NT2/D1 (cell line): ENCODE results near the gene ST8SIA5.

Experiments used
- DNase-seq: peaks from one replicate; pipeline ENCODE4 v3.0.0-alpha.2; 2011; ENCODE audit warnings: low read depth, low spot score
- H3K27me3 ChIP-seq: 2 replicates; pipeline ENCODE4 v1.6.0; 2011; ENCODE audit warnings: mild to moderate bottlenecking; ENCODE audit not compliant: insufficient read length, insufficient read depth
- H3K36me3 ChIP-seq: 2 replicates; pipeline ENCODE4 v1.6.1; 2011; ENCODE audit warnings: mild to moderate bottlenecking, low read length, mixed read lengths; ENCODE audit not compliant: insufficient read depth, insufficient read length
- H3K4me1 ChIP-seq: 2 replicates; pipeline ENCODE4 v1.5.1; 2011; ENCODE audit not compliant: insufficient read depth, insufficient read length
- H3K4me3 ChIP-seq: 2 replicates; pipeline ENCODE4 v1.5.1; 2011; ENCODE audit warnings: low read depth; ENCODE audit not compliant: insufficient read length
- H3K9ac ChIP-seq: 2 replicates; pipeline ENCODE4 v1.6.0; 2011; ENCODE audit warnings: low read depth; ENCODE audit not compliant: insufficient read length
- H3K9me3 ChIP-seq: 2 replicates; pipeline ENCODE4 v1.5.1; 2011; ENCODE audit warnings: mild to moderate bottlenecking, low read length; ENCODE audit not compliant: insufficient read depth
- SUZ12 ChIP-seq: IDR thresholded peaks from 2 replicates; pipeline ENCODE4 v1.6.1; 2011; ENCODE audit not compliant: insufficient read length, insufficient read depth; ENCODE audit errors: extremely low read depth
- YY1 ChIP-seq: IDR thresholded peaks from 2 replicates; pipeline ENCODE4 v1.6.1; 2011; ENCODE audit not compliant: insufficient read length, insufficient read depth
- ZNF274 ChIP-seq: IDR thresholded peaks from 2 replicates; pipeline ENCODE4 v1.6.1; 2011; ENCODE audit warnings: mild to moderate bottlenecking, low read depth, low read length

The ST8SIA5 gene

DNA sequence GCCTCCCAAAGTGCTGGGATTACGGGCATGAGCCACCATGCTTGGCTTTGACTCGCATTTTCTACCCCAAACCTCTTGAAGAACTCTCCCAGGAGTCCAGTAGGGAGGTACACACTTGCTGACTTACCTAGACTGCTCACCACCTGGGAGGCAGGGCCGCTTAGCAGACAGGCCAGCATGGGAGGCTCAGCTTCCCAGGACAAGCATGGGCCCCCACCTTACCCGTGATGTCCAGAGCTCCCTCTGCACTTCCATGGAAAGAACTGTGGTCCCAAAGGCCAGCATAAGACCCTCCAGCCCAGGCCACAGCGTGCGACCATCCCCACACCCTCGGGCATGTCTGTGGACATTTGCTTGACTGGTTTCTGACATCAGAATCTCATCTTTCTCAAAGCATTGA lies 36.8 kb downstream of the ST8SIA5 start:
- H3K9me3 ChIP-seq = no peaks in the 10 kb centered on the region
- no peaks in the 10 kb centered on the region for H3K27me3 ChIP-seq
- DNase-seq = no peak
- no peak overlapping the region for H3K4me3 ChIP-seq
- no peak for TF ChIP-seq SUZ12
- TF ChIP-seq ZNF274 = no peak
- no peak for TF ChIP-seq YY1
- peaks cover 4% of the 10 kb centered on the region for H3K4me1 ChIP-seq
- H3K36me3 ChIP-seq = no peaks in the 10 kb centered on the region
- H3K9ac ChIP-seq = no peak overlapping the region

- no peaks in the 10 kb centered on the region for H3K27me3 ChIP-seq
- H3K4me3 ChIP-seq = no peak overlapping the region
- peaks cover 4% of the 10 kb centered on the region for H3K4me1 ChIP-seq
- no peak overlapping the region for H3K9ac ChIP-seq
- TF ChIP-seq YY1 = no peak
- TF ChIP-seq SUZ12 = no peak
- TF ChIP-seq ZNF274 = no peak
- DNase-seq = no peak
- H3K36me3 ChIP-seq = no peaks in the 10 kb centered on the region
- H3K9me3 ChIP-seq = no peaks in the 10 kb centered on the region
Observed at GRCh38 chr18:46719388-46719787, 37.5 kb downstream of the ST8SIA5 start.

- Histone ChIP-seq H3K9ac (no peak overlapping the region), H3K27me3 (no peaks in the 10 kb centered on the region), H3K4me3 (no peak overlapping the region), H3K9me3 (no peaks in the 10 kb centered on the region), H3K36me3 (no peaks in the 10 kb centered on the region), H3K4me1 (peaks cover 4% of the 10 kb centered on the region)
- no peak for DNase-seq
- TF ChIP-seq YY1 (no peak), SUZ12 (no peak), ZNF274 (no peak)
Observed at GRCh38 chr18:46718501-46719341, 38.1 kb downstream of the ST8SIA5 start.

- peaks cover 8% of the 10 kb centered on the region for H3K4me1 ChIP-seq
- no peaks in the 10 kb centered on the region for H3K9me3 ChIP-seq
- no peak for TF ChIP-seq SUZ12
- H3K27me3 ChIP-seq = no peaks in the 10 kb centered on the region
- H3K36me3 ChIP-seq = no peaks in the 10 kb centered on the region
- H3K9ac ChIP-seq = no peak overlapping the region
- DNase-seq = no peak
- no peak overlapping the region for H3K4me3 ChIP-seq
Observed at GRCh38 chr18:46716827-46717226, 40.0 kb downstream of the ST8SIA5 start.

DNA sequence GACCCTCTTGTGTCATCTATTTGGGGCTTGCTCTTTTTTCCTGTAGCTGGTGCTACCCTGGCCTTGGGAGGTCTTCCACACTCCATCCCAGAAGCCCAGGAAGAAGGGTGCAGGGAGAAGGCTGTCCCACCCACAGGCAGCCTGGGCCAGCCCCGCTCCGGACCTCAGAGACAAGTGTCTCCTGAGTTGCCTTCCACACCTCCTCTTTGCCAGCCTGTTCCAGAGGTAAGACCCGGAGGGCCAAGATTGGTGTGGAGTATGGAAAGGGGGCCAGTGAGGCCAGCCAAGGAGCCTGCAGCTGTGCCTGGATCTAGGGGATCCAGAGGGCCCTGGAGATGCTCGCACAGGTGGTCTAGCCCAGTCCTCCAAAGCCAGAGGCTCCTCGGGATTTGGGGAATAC lies 40.5 kb downstream of the ST8SIA5 start:
- Histone ChIP-seq H3K4me1 (peaks cover 8% of the 10 kb centered on the region), H3K4me3 (no peak overlapping the region), H3K27me3 (no peaks in the 10 kb centered on the region), H3K36me3 (no peaks in the 10 kb centered on the region), H3K9ac (no peak overlapping the region), H3K9me3 (no peaks in the 10 kb centered on the region)
- DNase-seq = no peak
- TF ChIP-seq ZNF274 = no peak
- no peak for TF ChIP-seq SUZ12
- no peak for TF ChIP-seq YY1

DNA sequence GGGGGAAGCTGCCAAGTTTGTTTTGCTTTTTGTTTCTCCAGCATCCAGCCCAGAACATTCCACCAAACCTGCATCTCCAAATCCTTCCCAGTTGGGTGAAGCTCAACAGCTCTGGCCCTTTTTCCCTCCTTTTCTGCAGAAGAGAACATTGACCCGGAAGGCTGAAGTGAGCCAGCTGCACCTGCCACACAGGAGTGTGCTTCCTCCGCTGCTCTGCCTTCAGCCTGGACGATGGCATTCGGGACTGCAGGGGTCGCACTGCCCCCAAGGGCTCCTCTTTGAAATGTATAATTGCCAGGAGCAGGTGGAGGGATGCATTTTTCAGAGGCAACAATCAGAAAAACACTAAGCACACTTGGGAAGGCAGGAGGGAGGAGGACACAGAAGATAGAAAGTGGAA lies 41.8 kb downstream of the ST8SIA5 start:
- TF ChIP-seq ZNF274 = no peak

GRCh38 chr18:46712406-46712805 lies 44.4 kb downstream of the ST8SIA5 start:
- Histone ChIP-seq H3K9me3 (no peaks in the 10 kb centered on the region), H3K4me1 (peaks cover 8% of the 10 kb centered on the region), H3K4me3 (no peak overlapping the region), H3K9ac (no peak overlapping the region), H3K27me3 (no peaks in the 10 kb centered on the region), H3K36me3 (no peaks in the 10 kb centered on the region)
- TF ChIP-seq SUZ12 (no peak), YY1 (no peak), ZNF274 (no peak)
- no peak for DNase-seq

More for the DNA sequence above, 41.8 kb downstream of the ST8SIA5 start:
- Histone ChIP-seq H3K4me1 (peaks cover 8% of the 10 kb centered on the region), H3K9ac (no peak overlapping the region), H3K9me3 (no peaks in the 10 kb centered on the region), H3K4me3 (no peak overlapping the region), H3K36me3 (no peaks in the 10 kb centered on the region), H3K27me3 (no peaks in the 10 kb centered on the region)
- DNase-seq = no peak

- Histone ChIP-seq H3K27me3 (no peaks in the 10 kb centered on the region), H3K9ac (no peak overlapping the region), H3K4me1 (peaks cover 6% of the 10 kb centered on the region), H3K9me3 (no peaks in the 10 kb centered on the region), H3K4me3 (no peak overlapping the region), H3K36me3 (no peaks in the 10 kb centered on the region)
- TF ChIP-seq SUZ12 = no peak
- no peak for DNase-seq
Observed at GRCh38 chr18:46711444-46711863, 45.4 kb downstream of the ST8SIA5 start.
